ENCODE results near the gene CTSA.

- TF ChIP-seq CTCF (conservative IDR thresholded peaks at IDR 0.05 in 1 of 2, IDR thresholded peaks at IDR 0.05 in 1 of 2; ENCODE audit: extremely low read depth in 1 of 2, insufficient read depth in 1 of 2, low read depth in 1 of 2, low read length in 2 of 2) (no peak), EZH2 (IDR thresholded peaks at IDR 0.05; ENCODE audit: borderline replicate concordance, low read length) (no peak)
Measured at GRCh38 chr20:45946149-45946970, 55.2 kb downstream of the CTSA start.

Measured in mammary epithelial cell (primary cell).